Peyer's patch (tissue), 4 donors: ENCODE measurements around the gene WDSUB1.

Experiments used
- CTCF ChIP-seq, 6 experiments: fragments of 450-650 bp in 4 of 6; fragments of 200-600 bp in 2 of 6; sonication (generic) in 1 of 6; IDR thresholded peaks; one replicate each; pipeline ENCODE4 v1.5.1; 2017 to 2019; ENCODE audit warnings: antibody characterized with exemption in 6 of 6, mild to moderate bottlenecking in 3 of 6, moderate library complexity in 1 of 6
- POLR2A ChIP-seq, 2 donors: fragments of 450-650 bp; IDR thresholded peaks; one replicate each; pipeline ENCODE4 v1.5.1; 2017; ENCODE audit warnings: antibody characterized with exemption in 2 of 2, mild to moderate bottlenecking in 2 of 2, moderate library complexity in 2 of 2

- no peak for TF ChIP-seq CTCF (IDR thresholded peaks at IDR 0.05)
- no peak for TF ChIP-seq POLR2A (IDR thresholded peaks at IDR 0.05)
Measured at GRCh38 chr2:159275111-159275510, 11.4 kb downstream of the WDSUB1 start.
